NOMO-1 treated with dmso at 0.1 percent for 144 hours (cell line): ENCODE results near the gene MED4.

Experiments used
- DNase-seq: peaks from one replicate; lab custom pipeline; 2025; ENCODE audit not compliant: unreplicated experiment; lab: John Stamatoyannopoulos, UW

The MED4 gene

GRCh38 chr13:48094781-48095502 is at the start of gene MED4:
TSS of gene MED4 (minus strand) at chr13:48095104. CDS start at chr13:48095078, 26 bp downstream.
- DNase-seq = peak; percentile 93

GRCh38 chr13:48144413-48145035 is 49.6 kb upstream of the MED4 start:
- DNase-seq = peak; percentile 89

GRCh38 chr13:48142436-48142835 is 47.5 kb upstream of the MED4 start:
- DNase-seq = peak; percentile 12

DNA sequence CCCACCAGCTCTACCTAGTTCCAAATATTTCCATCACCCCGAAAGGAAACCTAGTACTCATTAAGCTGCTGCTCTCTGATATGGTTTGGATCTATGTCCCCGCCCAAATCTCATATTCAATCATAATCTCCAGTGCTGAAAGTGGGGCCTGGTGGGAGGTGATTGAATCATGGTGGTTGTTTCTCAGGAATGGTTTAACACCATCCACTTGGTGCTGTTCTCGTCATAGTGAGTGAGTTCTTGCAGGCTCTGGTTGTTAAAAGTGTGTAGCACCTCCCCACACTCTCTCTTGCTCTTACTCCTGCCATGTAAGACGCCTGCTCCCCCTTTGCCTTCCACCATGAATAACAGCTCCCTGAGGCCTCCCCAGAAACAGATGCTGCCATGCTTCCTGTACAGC is 43.4 kb upstream of the MED4 start:
- DNase-seq = no peak

DNA sequence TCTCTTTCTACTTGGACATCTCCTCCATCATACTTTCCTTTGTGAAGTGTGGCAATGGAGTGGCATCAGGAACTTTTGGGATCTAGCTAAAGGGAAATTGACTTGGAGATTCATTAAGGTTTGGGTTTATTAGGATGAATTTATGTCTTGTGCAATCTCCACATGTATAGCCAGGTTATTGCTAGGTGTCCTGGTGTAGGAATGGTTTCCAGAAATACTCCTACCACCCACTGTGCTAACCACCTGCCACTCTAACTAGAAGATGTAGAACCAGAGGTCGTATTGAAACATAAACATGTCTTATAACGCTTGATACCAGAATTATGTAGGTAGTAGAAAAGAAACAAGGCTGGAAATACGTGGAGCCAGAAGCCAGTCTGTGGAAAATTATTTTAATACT is 38.1 kb upstream of the MED4 start:
- DNase-seq = no peak

GRCh38 chr13:48131533-48131932 is 36.6 kb upstream of the MED4 start:
- no peak for DNase-seq

DNA sequence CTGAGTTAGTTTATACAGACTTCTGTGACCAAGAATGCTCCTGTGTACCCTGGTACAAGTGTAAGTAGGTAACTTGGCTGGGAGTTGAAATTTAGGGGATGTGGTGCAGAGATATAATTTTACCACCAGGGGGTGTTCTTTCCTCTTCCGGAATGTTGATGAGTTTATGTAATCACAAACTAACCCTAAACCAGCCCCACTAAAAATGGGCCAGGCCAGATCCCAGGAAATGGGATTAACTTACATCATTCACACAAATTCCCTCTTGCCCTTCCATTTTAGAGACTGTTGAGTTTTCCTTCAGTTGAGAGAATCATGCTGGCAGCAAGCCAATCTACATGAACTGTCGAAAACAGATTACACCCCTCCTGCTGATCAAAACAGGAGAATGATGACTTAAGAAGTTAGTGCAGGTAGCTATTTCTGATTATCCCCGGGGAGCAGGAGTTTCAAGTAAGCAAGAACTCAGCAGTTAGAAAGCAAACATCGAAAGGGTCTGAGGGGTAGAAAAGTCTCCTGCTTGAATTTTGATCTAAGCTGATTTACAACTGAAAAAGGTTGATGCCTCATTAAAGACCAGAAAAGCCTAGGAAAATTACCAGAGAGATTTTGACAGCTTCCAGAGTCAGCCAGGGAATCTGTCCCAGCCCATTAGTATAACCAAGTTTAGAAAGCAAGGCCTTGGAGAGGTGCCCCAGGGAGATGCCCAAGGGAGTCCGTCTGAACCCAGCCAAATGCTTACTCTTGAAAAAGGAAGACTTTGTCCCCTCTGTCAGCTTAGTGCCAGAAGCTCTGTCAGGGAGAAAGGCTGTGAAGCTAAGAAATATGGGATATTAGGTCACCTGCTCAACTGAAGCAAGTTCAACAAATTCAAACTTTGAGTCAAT is 32.3 kb upstream of the MED4 start:
- peak; percentile 55 for DNase-seq

- no peak for DNase-seq
Measured at GRCh38 chr13:48125794-48126228, 30.9 kb upstream of the MED4 start.

- DNase-seq = no peak
Measured at GRCh38 chr13:48123812-48124211, 28.9 kb upstream of the MED4 start.

- DNase-seq = no peak
Measured at GRCh38 chr13:48121733-48122132, 26.8 kb upstream of the MED4 start.

DNA sequence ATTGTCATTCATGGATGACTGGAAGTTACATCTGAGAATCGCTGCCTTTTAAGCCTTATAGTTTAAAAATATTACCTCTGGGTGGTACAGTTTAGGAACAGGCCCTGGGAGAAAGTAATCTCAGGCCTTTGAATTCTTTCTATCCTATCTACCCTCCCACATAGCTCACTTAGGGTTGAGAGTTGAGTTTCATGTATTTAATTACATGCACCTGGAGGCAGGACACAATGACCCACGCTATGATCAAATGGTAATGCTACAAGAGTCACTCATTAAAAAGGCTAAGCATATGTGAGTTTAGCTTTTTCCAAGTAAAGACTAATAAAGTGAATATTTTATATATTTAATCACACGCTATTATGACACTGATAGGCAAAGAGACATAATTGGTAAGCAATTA is 25.3 kb upstream of the MED4 start:
- no peak for DNase-seq

GRCh38 chr13:48118030-48118429 is 23.1 kb upstream of the MED4 start:
- DNase-seq = no peak

DNA sequence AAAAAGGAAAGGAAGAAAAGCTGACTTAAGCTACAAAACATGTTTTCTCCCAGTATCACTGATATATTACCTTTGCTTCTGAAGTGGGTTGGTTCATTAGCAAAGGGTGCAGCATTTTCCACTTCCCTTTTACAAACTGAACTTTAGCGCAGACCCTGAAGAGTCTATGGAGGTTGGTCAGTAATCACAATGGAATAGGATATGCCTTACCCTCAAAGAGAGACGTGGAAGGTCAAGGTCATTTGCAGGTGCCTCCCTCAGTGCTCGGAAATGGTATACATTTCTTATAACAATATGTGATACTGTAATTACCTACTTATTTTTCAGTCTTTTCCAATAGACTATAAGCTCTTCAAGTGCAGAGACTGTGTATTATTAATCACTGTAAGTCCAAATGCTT is 21.9 kb upstream of the MED4 start:
- no peak for DNase-seq

GRCh38 chr13:48113756-48114130 is 18.8 kb upstream of the MED4 start:
- no peak for DNase-seq

DNA sequence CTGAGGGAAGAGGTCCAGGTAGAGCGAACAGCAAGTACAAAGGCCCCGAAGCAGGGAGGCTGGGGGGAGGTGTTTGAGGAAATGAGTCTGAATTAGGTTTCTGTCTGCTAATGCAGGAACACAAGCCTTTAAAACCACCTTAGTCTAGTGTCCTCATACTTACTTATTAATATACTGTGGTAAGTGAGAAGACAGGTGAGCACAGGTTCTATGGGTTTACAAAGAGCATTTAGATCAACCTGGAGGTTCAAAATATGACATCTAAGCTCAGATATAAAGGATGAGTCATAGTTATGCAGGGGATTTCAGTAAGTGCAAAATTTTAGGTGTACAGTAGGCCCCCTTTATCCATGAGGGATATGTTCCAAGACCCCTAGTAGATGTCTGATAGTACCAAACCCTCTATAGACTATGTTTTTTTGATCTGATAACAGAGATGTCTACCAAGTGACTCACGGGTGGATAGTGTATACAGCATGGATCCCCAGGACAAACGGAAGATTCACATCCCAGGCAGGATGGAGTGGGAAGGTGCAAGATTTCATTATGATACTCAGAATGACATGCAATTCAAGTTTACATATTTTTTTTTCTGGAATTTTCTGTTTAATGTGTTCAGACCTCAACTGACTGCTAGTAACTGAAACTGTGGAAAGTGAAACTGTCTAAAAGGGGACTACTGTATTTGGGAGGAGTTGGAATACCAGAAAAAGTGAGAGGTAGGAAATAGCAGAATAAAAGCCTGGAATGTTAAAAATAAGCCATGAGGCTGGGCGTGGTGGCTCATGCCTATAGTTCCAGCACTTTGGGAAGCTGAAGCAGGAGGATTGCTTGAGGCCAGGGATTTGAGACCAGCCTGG is 18.2 kb upstream of the MED4 start:
- DNase-seq = no peak

DNA sequence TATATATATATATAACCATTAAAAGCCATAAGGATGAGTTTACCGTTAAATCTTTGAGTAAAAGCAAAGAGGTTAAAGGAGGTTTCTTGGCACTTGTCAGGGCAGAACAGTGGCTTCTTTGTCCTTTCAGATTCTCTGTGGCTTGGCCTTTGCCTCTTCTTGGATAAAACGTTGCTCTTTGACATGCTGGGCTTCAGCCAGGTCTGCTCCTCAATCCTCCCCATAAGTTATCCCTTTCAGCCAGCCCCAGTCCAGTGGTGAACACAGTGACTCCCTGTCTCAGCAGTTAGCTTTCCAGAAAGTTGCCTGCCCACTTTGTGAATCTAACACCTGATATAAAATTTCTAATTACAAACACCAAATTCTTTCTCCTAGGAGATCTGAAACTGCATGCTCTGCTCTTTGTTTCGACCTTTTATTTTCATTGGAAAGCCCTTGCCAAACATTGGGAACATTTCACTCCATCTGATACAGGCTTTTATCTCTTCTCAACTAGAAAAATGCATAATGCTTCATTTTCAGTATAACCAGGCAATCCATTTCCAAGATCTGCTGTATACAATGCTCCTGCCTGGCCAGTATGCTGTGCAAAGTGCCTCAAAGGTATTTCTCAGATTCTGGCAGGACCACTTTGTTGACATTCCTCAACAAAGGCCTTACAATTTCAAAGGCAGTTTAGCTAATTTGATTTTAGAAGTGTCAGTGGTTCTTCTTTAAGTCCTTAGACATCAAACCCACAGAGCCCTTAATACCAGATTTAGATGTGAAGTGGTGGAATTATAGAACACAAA is 16.2 kb upstream of the MED4 start:
- DNase-seq = no peak

GRCh38 chr13:48110132-48110868 is 15.4 kb upstream of the MED4 start:
- no peak for DNase-seq

DNA sequence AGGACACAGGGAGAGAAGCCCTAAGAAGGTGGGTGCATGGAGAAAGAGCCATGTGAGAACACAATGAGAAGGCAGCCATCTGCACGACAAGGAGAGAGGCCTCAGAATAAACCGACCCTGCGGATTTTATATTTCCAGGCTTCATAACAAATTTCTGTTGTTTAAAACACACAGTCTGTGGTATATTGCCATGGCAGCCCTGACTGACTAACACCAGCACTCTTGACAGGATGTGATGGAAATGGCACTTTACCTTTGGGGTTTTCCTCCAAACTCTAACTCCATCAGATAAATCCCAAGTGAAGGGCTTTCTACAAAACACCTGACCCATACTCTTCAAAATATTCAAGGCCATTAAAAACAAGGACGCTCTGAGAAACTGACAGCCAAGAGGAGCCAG is 13.2 kb upstream of the MED4 start:
- no peak for DNase-seq

DNA sequence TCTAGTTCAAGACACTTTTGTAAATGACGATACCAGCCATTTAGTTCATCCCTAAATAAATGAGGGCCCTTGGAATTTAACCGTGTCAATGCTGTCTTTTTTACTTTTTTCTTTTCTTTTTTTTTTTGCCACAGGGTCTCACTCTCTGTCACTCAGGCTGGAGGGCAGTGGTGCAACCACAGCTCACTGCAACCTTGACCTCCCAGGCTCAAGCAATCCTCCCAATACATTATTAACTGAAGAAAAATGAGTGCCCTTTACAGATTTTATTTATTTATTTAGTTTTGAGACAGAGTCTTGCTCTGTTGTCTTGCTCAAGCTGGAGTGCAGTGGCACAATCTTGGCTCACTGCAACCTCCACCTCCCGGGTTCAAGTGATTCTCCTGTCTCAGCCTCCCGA is 2.9 kb upstream of the MED4 start:
- no peak for DNase-seq
